Mesendoderm (in vitro differentiated cells): ENCODE measurements around the gene ZNF581.

Source experiments
- DNase-seq: peaks from one replicate; pipeline ENCODE4 v3.0.0; 2013
- H2AK5ac ChIP-seq: 2 replicates; pipeline ENCODE4 v1.6.1; 2013; ENCODE audit warnings: low read length, inconsistent platforms
- H2BK120ac ChIP-seq: 2 replicates; pipeline ENCODE4 v1.6.1; 2013; ENCODE audit warnings: low read depth, mild to moderate bottlenecking, low read length, moderate library complexity, mixed read lengths
- H2BK15ac ChIP-seq: replicated peaks from 2 replicates; pipeline ENCODE4 v1.6.1; 2013; ENCODE audit warnings: low read depth, mild to moderate bottlenecking, moderate library complexity
- H2BK5ac ChIP-seq: 2 replicates; pipeline ENCODE4 v1.6.1; 2013; ENCODE audit warnings: low read length, inconsistent platforms
- H3K18ac ChIP-seq: 2 replicates; pipeline ENCODE4 v1.6.1; 2013; ENCODE audit warnings: mild to moderate bottlenecking, low read length, mixed read lengths
- H3K23ac ChIP-seq: one replicate; pipeline ENCODE4 v1.6.1; 2013; ENCODE audit warnings: low read length
- H3K27ac ChIP-seq: 2 replicates; pipeline ENCODE4 v1.5.1; 2013; ENCODE audit warnings: low read depth, mild to moderate bottlenecking, inconsistent platforms, low read length, moderate library complexity
- H3K27me3 ChIP-seq: 2 replicates; pipeline ENCODE4 v1.6.1; 2013; ENCODE audit warnings: low read length, control low read depth, mild to moderate bottlenecking, inconsistent platforms; ENCODE audit not compliant: insufficient read depth, poor library complexity
- H3K36me3 ChIP-seq: 2 replicates; pipeline ENCODE4 v1.6.1; 2013; ENCODE audit warnings: low read length, inconsistent platforms; ENCODE audit not compliant: control insufficient read depth, insufficient read depth
- H3K4ac ChIP-seq: one replicate; pipeline ENCODE4 v1.6.1; 2013; ENCODE audit warnings: low read depth, mild to moderate bottlenecking, low read length, moderate library complexity
- H3K4me1 ChIP-seq: 2 replicates; pipeline ENCODE4 v1.6.1; 2013; ENCODE audit warnings: low read depth, low read length, inconsistent platforms; ENCODE audit not compliant: control insufficient read depth
- H3K4me2 ChIP-seq: 2 replicates; pipeline ENCODE4 v1.6.1; 2013; ENCODE audit warnings: low read length
- H3K4me3 ChIP-seq: 2 replicates; pipeline ENCODE4 v1.5.1; 2013; ENCODE audit warnings: mild to moderate bottlenecking, low read length
- H3K56ac ChIP-seq: one replicate; pipeline ENCODE4 v1.6.1; 2013; ENCODE audit warnings: low read length
- H3K79me1 ChIP-seq: 2 replicates; pipeline ENCODE4 v1.6.1; 2013; ENCODE audit warnings: low read length, inconsistent platforms
- H3K79me2 ChIP-seq: 2 replicates; pipeline ENCODE4 v1.6.1; 2013; ENCODE audit warnings: mild to moderate bottlenecking, low read length; ENCODE audit not compliant: control insufficient read depth, insufficient read depth
- H3K9ac ChIP-seq: 2 replicates; pipeline ENCODE4 v1.6.1; 2013; ENCODE audit warnings: low read length, inconsistent platforms
- H4K5ac ChIP-seq: one replicate; pipeline ENCODE4 v1.6.1; 2013; ENCODE audit warnings: low read length
- H4K8ac ChIP-seq: one replicate; pipeline ENCODE4 v1.6.1; 2013; ENCODE audit warnings: low read depth, mild to moderate bottlenecking, control low read depth, low read length, moderate library complexity
- WGBS: extraction: QIAGEN DNeasy Blood & Tissue Kit; methylation state at CpG from one replicate; pipeline ENCODE4 v1.1.7; 2013; ENCODE audit warnings: low lambda C conversion rate, missing lambda C conversion rate; ENCODE audit not compliant: insufficient coverage; ENCODE audit errors: extremely low coverage; 5-methylcytosine and 5-hydroxymethylcytosine counted together

ZNF581 gene

DNA sequence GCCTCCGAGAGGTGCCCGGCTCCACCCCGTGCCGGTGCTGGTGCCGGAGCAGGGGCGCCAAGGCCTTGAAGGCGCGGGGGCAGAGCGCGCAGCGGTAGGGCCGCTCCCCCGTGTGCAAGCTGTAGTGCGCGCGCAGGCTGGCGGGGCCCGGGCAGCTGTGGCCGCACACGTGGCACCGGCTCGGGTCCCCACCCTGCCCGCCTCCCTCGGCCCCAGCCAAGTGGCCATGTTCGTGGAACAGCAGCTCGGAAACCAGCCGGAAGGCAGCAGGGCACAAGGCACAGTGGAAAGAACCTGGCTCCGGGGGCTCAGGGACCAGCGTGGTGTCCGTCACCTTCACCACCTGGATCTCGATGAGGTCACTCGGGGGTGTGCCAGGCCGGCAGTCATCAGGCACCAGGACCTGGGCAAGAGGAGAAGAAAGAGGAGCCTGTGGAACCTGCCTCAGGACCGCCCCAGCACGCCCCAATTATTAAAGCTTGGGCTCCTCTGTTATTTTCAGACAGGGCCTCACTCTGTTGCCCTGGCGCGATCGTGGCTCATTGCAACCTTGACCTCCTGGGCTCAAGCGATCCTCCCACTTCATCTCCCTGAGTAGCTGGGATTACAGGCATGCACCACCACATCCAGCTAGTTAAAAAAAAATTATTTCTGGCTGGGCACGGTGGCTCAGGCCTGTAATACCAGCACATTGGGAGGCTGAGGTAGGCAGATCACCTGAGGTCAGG, 21.0 kb upstream of the ZNF581 start:
- H2AK5ac ChIP-seq, result no peak overlapping the region
- H3K9ac ChIP-seq, result no peak overlapping the region
- H3K18ac ChIP-seq, result no peak overlapping the region
- H3K27ac ChIP-seq, result no peak overlapping the region
- peaks cover 1% of the 10 kb centered on the region for H3K36me3 ChIP-seq
- no CpG with 5 or more reads among the region's 40 CpGs for WGBS
- peaks cover 3% of the 10 kb centered on the region for H3K79me1 ChIP-seq
- no peak overlapping the region for H4K8ac ChIP-seq
- H2BK5ac ChIP-seq, result no peak overlapping the region
- no peak overlapping the region for H4K5ac ChIP-seq
- H2BK120ac ChIP-seq, result no peak overlapping the region
- H2BK15ac ChIP-seq, result no peak overlapping the region
- no peak overlapping the region for H3K4me2 ChIP-seq
- no peak overlapping the region for H3K4me3 ChIP-seq
- no peaks in the 10 kb centered on the region for H3K27me3 ChIP-seq
- H3K56ac ChIP-seq, result no peak overlapping the region
- no peaks in the 10 kb centered on the region for H3K79me2 ChIP-seq
- no peak for DNase-seq
- no peak overlapping the region for H3K23ac ChIP-seq
- H3K4me1 ChIP-seq, result no peaks in the 10 kb centered on the region
- no peak overlapping the region for H3K4ac ChIP-seq

DNA sequence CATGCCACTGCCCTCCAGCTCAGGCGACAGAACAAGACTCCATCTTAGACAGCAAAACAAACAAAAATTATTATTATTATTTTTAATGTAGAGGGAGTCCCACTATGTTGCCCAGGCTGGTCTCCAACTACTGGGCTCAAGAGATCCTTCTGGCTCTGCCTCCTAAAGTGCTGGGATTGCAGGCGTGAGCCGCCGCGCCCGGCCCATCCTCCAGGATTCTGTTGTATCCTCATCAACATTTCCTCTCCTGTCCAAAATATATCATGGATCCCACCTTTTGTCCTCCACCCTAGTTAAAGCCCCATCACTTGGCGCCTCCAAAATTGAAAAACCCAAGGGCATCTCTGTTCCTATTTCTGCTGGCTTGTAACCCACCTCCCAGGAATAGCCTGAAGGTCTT, 20.3 kb upstream of the ZNF581 start:
- H3K36me3 ChIP-seq, result no peaks in the 10 kb centered on the region
- no peak overlapping the region for H2AK5ac ChIP-seq
- H3K18ac ChIP-seq, result no peak overlapping the region
- no peaks in the 10 kb centered on the region for H3K4me1 ChIP-seq
- peaks cover 3% of the 10 kb centered on the region for H3K79me1 ChIP-seq
- H2BK120ac ChIP-seq, result no peak overlapping the region
- H3K27me3 ChIP-seq, result no peaks in the 10 kb centered on the region
- no peak overlapping the region for H4K5ac ChIP-seq
- H3K56ac ChIP-seq, result no peak overlapping the region
- no peak overlapping the region for H2BK5ac ChIP-seq
- no peak overlapping the region for H3K4ac ChIP-seq
- H4K8ac ChIP-seq, result no peak overlapping the region
- no peak for DNase-seq
- no peak overlapping the region for H3K9ac ChIP-seq
- no peak overlapping the region for H2BK15ac ChIP-seq
- no peak overlapping the region for H3K27ac ChIP-seq
- no CpG with 5 or more reads among the region's 7 CpGs for WGBS
- H3K23ac ChIP-seq, result no peak overlapping the region
- H3K4me3 ChIP-seq, result no peak overlapping the region
- H3K4me2 ChIP-seq, result no peak overlapping the region
- no peaks in the 10 kb centered on the region for H3K79me2 ChIP-seq

DNA sequence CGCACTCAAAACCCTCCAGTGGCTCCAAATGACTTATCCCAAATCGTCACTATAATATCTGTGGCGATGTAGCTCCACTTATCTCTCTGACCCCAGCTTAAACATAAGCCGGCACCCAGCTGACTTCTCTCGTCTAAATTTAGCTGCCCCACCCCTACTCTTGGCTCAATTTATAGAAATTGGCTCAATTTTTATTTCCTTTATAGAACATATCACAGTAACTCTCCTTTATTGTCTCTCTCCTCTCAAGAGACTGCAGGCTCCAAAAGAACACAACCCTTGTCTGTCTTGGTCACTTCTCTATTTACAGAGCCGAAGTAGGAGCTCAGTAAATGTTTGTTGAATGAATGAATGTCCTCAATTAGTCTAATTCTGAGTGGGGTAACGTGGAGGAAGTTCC, 19.9 kb upstream of the ZNF581 start:
- H3K56ac ChIP-seq, result no peak overlapping the region
- H4K8ac ChIP-seq, result no peak overlapping the region
- no peak overlapping the region for H3K23ac ChIP-seq
- H3K4ac ChIP-seq, result no peak overlapping the region
- WGBS, result no CpG with 5 or more reads among the region's 7 CpGs
- H3K18ac ChIP-seq, result no peak overlapping the region
- no peak overlapping the region for H3K4me3 ChIP-seq
- no peaks in the 10 kb centered on the region for H3K79me2 ChIP-seq
- no peak overlapping the region for H2BK5ac ChIP-seq
- no peak overlapping the region for H3K4me2 ChIP-seq
- H2BK120ac ChIP-seq, result no peak overlapping the region
- no peaks in the 10 kb centered on the region for H3K4me1 ChIP-seq
- no peak overlapping the region for H3K9ac ChIP-seq
- DNase-seq, result no peak
- no peak overlapping the region for H4K5ac ChIP-seq
- no peaks in the 10 kb centered on the region for H3K27me3 ChIP-seq
- H3K79me1 ChIP-seq, result peaks cover 3% of the 10 kb centered on the region
- H3K27ac ChIP-seq, result no peak overlapping the region
- H2BK15ac ChIP-seq, result no peak overlapping the region
- no peak overlapping the region for H2AK5ac ChIP-seq
- H3K36me3 ChIP-seq, result no peaks in the 10 kb centered on the region

DNA sequence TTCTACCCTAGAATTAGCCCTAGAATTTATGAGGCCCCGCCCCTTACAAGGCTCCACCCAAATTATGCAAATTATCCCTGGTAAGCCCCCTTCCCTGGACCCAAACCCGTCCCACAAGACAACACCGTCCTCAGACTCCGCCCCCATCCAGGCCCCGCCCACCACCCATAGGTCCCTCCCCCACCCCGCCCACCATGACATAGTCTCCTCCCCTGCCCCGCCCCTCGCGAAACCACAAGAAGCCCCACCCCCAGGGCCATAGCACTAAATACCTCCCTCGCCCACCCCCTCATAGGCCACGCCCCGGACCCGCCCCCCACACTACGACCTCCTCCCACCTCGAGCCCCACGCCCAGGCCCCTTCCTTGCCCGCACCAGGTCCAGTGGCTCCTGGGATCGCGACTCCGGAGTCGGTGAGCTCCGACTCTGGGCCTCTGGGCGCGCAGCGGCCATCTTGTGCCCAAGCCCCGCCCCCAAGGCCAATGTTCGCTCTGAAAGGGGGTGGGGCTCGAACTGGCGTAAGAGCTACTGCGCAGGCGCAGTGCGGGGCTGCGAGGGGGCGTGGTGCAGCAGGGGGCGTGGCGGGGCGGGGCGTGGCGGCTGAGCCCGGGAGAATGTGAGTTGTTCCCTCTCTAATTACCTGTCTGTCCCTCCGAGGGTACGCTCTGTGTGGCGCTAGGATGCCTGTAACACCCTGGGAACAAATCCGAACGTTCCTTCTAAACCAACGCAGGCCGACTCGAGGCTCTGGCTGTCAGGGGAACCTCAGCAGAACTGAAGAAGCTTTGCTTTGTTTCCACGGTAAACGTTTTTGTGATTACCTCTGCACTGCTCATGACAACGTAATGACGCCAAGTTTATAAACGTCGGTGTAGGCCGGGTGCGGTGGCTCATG, 19.1 kb upstream of the ZNF581 start, which contains the start of gene ZNF784:
ZNF784 (minus strand) TSS at position 458 of the 895 bp plus-strand sequence; CDS start at position 453, 5 bp downstream.
- Histone ChIP-seq H3K79me2 (no peaks in the 10 kb centered on the region), H3K18ac (peak within 1 kb of the TSS; percentile 88), H3K23ac (no peak within 1 kb of the TSS), H3K79me1 (peaks cover 3% of the 10 kb centered on the region), H2AK5ac (no peak within 1 kb of the TSS), H3K56ac (peak within 1 kb of the TSS; percentile 94), H3K4me3 (peak within 1 kb of the TSS; percentile 56), H2BK120ac (no peak within 1 kb of the TSS), H4K5ac (no peak within 1 kb of the TSS), H2BK5ac (no peak within 1 kb of the TSS), H3K4me2 (peak within 1 kb of the TSS; percentile 72), H4K8ac (no peak within 1 kb of the TSS), H3K27me3 (no peaks in the 10 kb centered on the region), H3K27ac (peak within 1 kb of the TSS; percentile 92), H3K4ac (peak within 1 kb of the TSS; percentile 37), H2BK15ac (no peak within 1 kb of the TSS), H3K9ac (peak within 1 kb of the TSS; percentile 81), H3K36me3 (no peaks in the 10 kb centered on the region), H3K4me1 (no peaks in the 10 kb centered on the region)
- no CpG with 5 or more reads among the region's 56 CpGs for WGBS
- peak; percentile 95 for DNase-seq

DNA sequence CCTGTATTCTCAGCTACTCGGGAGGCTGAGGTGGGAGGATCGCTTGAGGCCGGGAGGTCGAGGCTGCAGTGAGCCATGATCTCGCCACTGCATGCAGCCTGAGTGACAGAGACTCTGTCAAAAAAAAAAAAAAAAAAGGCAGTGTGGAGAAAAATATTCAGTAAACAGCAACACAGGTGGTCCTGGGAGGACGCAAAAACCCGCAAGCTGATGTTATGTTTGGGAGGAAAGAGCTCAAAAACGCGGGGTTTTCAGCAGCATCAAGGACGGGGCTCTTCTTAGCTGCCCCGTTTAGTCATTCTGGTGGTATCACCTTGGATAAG, 18.5 kb upstream of the ZNF581 start:
- H3K27me3 ChIP-seq, result no peaks in the 10 kb centered on the region
- H3K79me2 ChIP-seq, result no peaks in the 10 kb centered on the region
- peak overlapping the region; percentile 37 for H3K4ac ChIP-seq
- H3K79me1 ChIP-seq, result peaks cover 3% of the 10 kb centered on the region
- no peak overlapping the region for H4K8ac ChIP-seq
- H3K9ac ChIP-seq, result peak overlapping the region; percentile 69
- no peak overlapping the region for H2BK15ac ChIP-seq
- no peak overlapping the region for H4K5ac ChIP-seq
- WGBS, result no CpG with 5 or more reads among the region's 11 CpGs
- H3K56ac ChIP-seq, result peak overlapping the region; percentile 75
- H2AK5ac ChIP-seq, result no peak overlapping the region
- no peak overlapping the region for H2BK120ac ChIP-seq
- no peaks in the 10 kb centered on the region for H3K36me3 ChIP-seq
- H3K4me1 ChIP-seq, result no peaks in the 10 kb centered on the region
- H3K18ac ChIP-seq, result no peak overlapping the region
- peak overlapping the region; percentile 72 for H3K4me2 ChIP-seq
- H3K27ac ChIP-seq, result no peak overlapping the region
- no peak overlapping the region for H2BK5ac ChIP-seq
- no peak overlapping the region for H3K23ac ChIP-seq
- no peak for DNase-seq
- no peak overlapping the region for H3K4me3 ChIP-seq
